KOPT-K1 (cell line): Measurements from ENCODE around the gene COA8.

ENCODE experiments used
- H3K27ac ChIP-seq: fragments of 200-600 bp; sonication (generic); 2 replicates; pipeline ENCODE4 v1.5.1; 2016; ENCODE audit warnings: antibody characterized with exemption, mild to moderate bottlenecking, low read depth, low read length; ENCODE audit not compliant: poor library complexity, severe bottlenecking
- H3K36me3 ChIP-seq: fragments of 200-600 bp; sonication (generic); 2 replicates; pipeline ENCODE4 v1.5.1; 2017; ENCODE audit warnings: antibody characterized with exemption, mild to moderate bottlenecking, low read length, moderate library complexity; ENCODE audit not compliant: insufficient read depth
- H3K9me3 ChIP-seq: fragments of 200-600 bp; sonication (generic); 2 replicates; pipeline ENCODE4 v1.5.1; 2017; ENCODE audit warnings: antibody characterized with exemption, low read length, mild to moderate bottlenecking; ENCODE audit not compliant: insufficient read depth, poor library complexity, severe bottlenecking

The COA8 gene

DNA sequence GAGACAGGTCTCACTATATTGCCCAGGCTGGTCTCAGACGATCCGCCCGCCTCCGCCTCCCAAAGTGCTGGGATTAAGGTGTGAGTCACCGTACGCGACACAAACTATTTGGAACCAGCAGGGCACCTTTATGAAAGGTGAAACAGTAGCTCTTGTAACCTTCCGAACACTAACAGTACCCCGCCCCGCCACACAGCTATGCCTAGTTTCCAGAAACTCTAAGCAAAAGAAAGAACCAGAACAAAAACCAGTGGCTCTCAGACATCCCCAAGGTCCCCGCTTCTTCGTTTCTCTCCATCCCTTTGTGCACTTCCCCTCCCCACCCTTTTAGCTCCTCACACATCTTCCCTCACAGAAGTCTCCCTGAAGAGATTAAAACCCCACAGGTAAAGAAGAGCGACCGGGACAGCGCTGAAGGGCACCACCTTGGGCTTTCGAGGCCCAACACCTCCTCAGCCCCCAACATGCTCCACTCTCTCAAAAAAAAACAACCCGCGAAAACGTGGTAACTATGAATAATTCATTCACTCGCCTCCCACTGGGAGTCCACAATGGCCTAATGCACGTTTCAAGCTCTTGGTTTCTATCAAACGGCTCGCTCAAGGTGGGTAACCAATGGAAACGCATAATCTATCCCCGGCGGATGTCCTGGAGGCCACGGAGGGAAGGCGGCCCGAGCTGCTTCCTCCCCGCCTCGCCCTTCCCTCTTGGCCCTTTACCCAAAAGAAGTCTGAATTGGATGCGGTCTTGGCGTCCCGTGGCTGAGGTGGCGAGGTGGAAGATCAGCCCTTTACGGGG lies 1.2 kb upstream of the COA8 start:
- peaks cover 44% of the 10 kb centered on the region for H3K36me3 ChIP-seq
- H3K27ac ChIP-seq, result peak overlapping the region; percentile 84
- H3K9me3 ChIP-seq, result no peaks in the 10 kb centered on the region

- Histone ChIP-seq H3K27ac (peak overlapping the region; percentile 84), H3K9me3 (no peaks in the 10 kb centered on the region), H3K36me3 (peaks cover 39% of the 10 kb centered on the region)
Observed at GRCh38 chr14:103562179-103562428, 656 bp upstream of the COA8 start.

DNA sequence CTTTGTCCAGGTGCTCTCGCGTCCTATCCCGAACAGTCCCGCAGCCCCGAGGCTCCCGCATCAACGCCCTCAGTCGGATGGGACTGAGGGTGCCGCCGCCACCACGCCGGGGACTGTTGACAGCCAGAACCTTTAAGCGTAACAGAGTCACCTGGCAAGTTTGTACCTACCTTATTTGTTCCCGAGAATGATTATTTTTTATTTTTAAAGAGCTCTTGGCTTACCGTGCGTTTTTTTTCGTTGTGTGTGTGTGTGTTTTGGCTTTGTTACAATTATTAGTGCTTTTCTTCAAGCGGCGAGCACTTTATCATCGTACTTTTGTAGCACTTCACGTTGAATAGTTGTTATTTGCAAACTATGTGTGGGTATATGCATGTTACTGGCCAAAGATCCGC lies 463 bp downstream of the COA8 start:
- Histone ChIP-seq H3K9me3 (no peaks in the 10 kb centered on the region), H3K36me3 (peaks cover 28% of the 10 kb centered on the region), H3K27ac (peak overlapping the region; percentile 84)

DNA sequence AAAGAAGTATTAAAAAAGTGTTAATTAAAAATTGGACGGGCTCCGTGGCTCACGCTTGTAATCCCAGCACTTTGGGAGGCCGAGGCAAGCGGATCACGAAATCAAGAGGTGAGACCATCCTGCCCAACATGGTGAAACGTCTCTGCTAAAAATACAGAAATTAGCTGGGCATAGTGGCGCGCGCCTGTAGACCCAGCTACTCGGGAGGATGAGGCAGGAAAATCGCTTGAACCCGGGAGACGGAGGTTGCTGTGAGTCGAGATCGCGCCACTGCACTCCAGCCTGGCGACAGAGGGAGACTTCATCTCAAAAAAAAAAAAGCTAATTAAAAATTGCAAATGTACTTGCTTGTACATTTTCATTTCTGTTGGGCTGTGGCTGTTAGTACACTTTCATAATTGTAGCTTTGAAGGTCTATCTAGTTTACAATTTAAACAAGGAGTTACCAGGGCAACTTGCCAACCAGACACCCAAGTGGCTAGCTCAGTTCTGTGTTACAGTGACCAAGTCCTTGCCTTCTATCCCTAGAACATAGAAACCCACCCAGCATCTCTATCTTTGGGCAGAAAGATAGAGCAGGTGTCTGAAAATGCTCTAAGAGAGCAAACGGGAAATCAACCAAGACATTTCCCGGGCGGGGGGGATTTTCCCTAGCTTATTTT lies 1.2 kb downstream of the COA8 start:
- Histone ChIP-seq H3K9me3 (no peaks in the 10 kb centered on the region), H3K27ac (peak overlapping the region; percentile 84), H3K36me3 (peaks cover 20% of the 10 kb centered on the region)

GRCh38 chr14:103568952-103569351 lies 6.2 kb downstream of the COA8 start:
- Histone ChIP-seq H3K9me3 (no peaks in the 10 kb centered on the region), H3K27ac (no peak overlapping the region), H3K36me3 (peaks cover 18% of the 10 kb centered on the region)

- Histone ChIP-seq H3K9me3 (no peaks in the 10 kb centered on the region), H3K36me3 (peaks cover 22% of the 10 kb centered on the region), H3K27ac (no peak overlapping the region)
Observed at GRCh38 chr14:103569408-103569807, 6.6 kb downstream of the COA8 start.

- H3K36me3 ChIP-seq, result peaks cover 62% of the 10 kb centered on the region
- H3K9me3 ChIP-seq, result no peaks in the 10 kb centered on the region
- H3K27ac ChIP-seq, result no peak overlapping the region
Observed at GRCh38 chr14:103574104-103574503, 11.3 kb downstream of the COA8 start.

DNA sequence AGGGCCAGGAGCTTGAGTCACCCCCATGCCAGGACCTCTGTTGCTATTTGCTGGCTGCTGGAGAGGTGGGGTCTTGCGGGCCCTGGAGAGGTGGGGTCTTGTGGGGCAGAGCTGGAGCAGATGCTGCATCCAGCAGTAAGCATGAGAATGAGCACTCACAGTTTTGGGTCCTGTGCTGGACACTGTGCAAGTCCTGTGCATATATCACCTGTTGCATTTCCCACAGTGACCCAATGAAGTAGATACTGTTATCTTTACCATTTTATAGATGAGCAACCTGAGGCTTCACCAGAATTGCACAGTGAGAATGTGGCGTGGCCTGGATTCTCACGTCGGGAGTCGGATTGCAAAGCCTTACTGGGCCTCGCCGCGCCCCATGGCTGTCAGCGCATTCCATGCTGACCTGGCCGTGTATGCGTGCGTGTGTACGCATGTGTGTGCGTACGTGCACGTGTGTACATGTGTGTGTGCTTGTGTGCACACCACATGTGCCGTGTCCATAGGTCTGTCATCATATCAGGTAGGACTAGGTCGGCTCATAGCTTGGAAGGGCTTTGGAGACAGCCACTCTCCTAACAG lies 12.0 kb downstream of the COA8 start:
- no peak overlapping the region for H3K27ac ChIP-seq
- H3K36me3 ChIP-seq, result peaks cover 62% of the 10 kb centered on the region
- no peaks in the 10 kb centered on the region for H3K9me3 ChIP-seq

DNA sequence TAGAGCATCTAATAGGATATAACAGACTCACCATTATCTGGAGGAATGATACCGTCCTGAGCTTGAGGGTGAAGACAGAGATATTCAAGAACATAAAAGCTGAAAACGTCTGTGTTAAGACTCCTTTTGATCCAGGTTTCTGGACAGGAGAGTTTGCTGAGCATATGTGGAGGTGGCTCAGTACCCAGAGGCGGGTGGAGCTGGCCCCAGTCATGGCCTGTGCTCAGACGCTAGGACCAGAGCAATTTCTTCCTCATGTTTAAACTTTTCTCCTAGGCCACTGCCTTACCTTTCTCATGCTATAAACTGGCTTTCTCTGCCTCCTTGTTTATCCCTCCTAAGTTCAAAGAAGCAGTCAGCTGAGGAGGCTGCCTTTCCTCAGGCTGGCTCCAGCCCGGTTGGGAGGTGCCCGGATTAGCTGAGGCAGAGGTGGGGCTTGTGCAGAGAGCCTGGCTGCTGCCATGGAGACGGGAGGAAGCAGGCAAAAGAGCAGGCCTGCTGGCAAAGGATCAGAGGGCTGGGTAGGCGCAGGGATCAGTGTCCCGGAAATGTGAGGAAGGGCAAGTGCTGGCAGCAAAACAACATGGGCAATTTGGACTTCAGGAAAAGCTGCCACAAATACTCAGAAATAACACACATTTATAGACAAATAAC lies 13.7 kb downstream of the COA8 start:
- no peak overlapping the region for H3K27ac ChIP-seq
- no peaks in the 10 kb centered on the region for H3K9me3 ChIP-seq
- H3K36me3 ChIP-seq, result peaks cover 67% of the 10 kb centered on the region

- Histone ChIP-seq H3K36me3 (peaks cover 53% of the 10 kb centered on the region; the same call in 1 of the 2 replicates), H3K9me3 (no peaks in the 10 kb centered on the region), H3K27ac (no peak overlapping the region)
Observed at GRCh38 chr14:103578401-103579075, 15.8 kb downstream of the COA8 start.

DNA sequence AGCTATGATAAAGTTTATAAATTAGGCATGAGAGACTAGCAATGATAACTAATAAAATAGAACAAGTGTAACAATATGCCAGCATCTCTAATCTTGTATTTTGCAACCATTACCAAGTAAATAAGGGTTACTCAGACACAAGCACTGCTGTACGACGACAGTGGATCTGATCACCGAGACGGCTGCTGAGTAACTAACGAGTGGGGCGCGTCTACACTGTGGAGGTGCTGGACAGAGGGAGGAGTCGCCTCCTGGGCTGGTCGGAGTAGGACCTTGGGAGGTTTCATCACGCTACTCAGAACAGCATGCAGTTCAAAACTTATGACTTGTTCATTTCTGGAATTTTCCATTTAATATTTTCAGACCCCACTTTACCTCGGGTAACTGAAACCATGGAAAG lies 18.4 kb downstream of the COA8 start:
- Histone ChIP-seq H3K36me3 (peaks cover 32% of the 10 kb centered on the region; the same call in 1 of the 2 replicates), H3K9me3 (no peaks in the 10 kb centered on the region), H3K27ac (no peak overlapping the region)

GRCh38 chr14:103581954-103582703 lies 19.4 kb downstream of the COA8 start:
- no peak overlapping the region for H3K27ac ChIP-seq
- H3K36me3 ChIP-seq, result peaks cover 23% of the 10 kb centered on the region; the same call in 1 of the 2 replicates
- no peaks in the 10 kb centered on the region for H3K9me3 ChIP-seq

DNA sequence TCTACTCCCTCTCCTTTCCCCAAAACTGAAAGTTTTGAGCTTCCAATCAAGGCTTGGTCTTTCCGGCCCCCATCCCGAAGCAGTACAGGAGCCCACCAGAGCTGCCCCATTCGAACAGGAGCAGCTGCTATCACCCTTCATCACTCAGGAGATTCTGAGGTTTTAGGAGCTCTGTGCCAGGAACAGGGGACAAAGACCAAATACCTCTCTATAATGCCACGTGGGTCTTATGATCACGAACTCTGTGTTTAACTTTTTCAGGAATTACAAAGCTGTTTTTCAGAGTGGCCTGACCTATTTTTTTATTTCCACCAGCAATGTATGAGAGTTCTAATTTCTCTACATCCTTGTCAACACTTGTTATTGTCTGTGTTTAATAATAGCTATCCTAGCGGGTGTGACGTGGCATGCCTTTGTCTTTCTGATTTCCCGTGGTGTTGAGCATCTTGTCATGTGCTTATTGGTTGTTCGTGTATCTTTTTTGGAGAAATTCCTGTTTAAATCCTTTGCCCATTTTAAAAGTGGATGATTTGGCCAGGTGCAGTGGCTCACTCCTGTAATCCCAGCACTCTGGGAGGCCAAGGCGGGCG lies 21.7 kb downstream of the COA8 start:
- Histone ChIP-seq H3K9me3 (no peaks in the 10 kb centered on the region), H3K27ac (no peak overlapping the region), H3K36me3 (0 out of 2 replicates have a peak, but pooled peaks cover 10% of the 10 kb centered on the region)

GRCh38 chr14:103593577-103593976 lies 30.8 kb downstream of the COA8 start:
- peaks cover 5% of the 10 kb centered on the region; the same call in 1 of the 2 replicates for H3K36me3 ChIP-seq
- H3K27ac ChIP-seq, result no peak overlapping the region
- H3K9me3 ChIP-seq, result no peaks in the 10 kb centered on the region
